HG02970 (cell line): ENCODE measurements around the gene PILRB.

ENCODE experiments used
- ATAC-seq: cut with Tn5 transposase; IDR thresholded peaks from one replicate; pipeline ENCODE4 v1.9.1; 2021; ENCODE audit warnings: mild to moderate bottlenecking, moderate library complexity, moderate number of reproducible peaks; ENCODE audit not compliant: unreplicated experiment, low FRiP score

Gene PILRB

DNA sequence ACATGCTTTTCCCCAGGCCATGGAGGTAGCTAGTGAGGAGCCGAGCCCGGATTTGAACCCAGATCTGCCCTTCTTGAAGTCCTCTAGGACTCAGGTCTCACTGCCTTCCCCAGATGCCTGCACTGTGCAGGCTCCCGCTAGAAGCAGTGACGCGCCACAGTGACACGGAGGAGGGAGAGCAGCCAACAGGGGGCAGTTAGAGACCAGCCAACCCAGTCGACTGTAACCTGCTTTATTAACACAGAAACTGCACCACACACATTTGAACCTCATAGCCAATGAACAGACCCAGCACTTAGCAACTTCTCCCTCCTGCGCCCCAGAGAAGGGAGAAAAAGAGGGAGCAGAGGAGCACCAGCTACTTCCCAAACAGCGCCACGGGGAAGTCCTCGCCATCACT is 42.7 kb downstream of the PILRB start:
- ATAC-seq, result no peak

DNA sequence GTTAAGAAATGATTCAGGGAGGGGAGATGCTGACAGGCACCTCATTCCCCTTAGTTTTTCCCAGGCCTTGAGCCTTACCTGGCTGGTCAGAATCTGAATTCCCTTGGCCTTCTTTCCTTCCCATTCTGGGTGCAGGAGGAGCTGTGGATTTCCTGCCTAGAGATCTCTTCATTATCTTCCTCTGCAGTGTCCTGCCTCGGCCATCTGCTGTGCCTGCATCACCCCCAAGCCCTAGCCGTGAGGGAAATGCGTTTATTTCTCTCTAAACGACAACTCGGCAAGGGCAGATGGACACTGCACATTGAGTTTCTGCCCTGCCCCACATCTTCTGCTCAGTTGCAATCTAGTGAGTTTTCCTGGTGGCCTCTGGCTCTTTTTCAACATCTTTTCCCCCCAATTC is 43.9 kb downstream of the PILRB start:
- ATAC-seq, result no peak

- ATAC-seq, result no peak
Measured at GRCh38 chr7:100402241-100402640, 44.3 kb downstream of the PILRB start.

DNA sequence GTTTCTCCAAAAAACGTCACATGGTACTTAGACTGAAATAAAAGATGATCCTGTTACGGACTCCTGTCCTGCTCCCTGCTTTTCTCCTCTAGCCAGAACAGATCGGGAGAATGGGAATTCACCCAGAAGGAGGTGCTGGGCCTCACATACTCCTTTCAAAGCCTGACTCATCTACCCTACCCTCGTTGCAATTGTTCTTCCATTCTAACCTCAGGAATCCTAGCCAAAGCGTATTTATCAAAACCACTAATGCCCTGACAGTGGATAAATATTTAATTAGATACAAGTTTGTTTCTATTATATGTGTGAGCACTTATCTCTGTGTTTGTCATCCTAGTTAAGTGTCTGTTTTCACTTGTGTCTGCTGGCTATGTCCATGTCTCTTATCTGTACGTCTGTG is 48.9 kb downstream of the PILRB start:
- no peak for ATAC-seq

DNA sequence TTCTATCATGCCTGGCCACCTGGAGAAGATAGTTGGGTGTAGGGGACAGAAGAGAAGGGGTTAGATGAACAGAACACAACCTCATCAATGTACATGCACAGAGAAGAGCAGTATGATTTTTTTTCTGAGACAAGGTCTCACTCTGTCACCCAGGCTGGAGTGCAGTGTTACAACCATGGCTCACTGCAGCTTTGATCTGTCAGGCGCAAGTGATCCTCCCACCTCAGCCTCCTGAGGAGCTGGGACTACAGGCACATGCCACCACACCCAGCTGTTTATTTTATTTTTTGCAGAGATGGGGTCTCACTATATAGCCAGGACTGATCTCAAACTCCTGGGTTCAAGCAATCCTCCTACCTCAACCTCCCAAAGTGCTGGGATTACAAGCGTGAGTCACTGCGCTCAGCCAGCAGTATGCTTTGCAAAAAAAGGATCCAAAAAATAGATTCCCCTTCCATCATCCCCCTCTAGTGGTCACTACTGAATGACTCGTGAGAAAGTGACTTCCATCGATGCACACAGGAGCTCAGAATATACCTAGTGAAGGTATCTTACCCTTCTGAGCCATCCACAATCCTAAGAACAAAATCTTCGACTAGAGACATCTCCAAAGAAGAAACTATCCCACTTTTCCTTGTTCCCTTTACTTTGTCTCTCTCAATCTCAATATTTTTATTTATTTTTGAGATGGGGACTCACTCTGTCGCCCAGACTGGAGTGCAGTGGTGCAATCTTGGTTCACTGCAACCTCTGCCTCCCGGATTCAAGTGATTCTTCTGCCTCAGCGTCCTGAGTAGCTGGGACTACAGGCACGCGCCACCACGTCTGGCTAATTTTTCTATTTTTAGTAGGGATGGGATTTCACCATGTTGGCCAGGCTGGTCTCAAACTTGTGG is 49.6 kb downstream of the PILRB start:
- ATAC-seq, result no peak

DNA sequence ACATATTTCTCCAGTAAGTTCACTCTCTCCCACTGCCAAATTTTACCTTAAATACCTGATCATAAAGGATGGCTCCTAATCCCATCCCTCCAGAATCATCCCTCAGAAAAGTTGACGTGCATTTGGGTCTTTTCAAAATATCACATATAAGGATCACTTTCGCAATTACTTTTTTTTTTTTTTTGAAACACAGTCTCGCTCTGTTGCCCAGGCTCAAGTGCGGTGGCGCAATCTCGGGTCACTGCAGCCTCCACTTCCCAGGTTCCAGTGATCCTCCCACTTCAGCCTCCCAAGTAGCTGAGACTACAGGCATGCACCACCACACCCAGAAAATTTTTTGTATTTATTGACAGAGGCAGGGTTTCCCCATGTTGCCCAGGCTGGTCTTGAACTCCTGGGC is 53.2 kb downstream of the PILRB start:
- no peak for ATAC-seq

DNA sequence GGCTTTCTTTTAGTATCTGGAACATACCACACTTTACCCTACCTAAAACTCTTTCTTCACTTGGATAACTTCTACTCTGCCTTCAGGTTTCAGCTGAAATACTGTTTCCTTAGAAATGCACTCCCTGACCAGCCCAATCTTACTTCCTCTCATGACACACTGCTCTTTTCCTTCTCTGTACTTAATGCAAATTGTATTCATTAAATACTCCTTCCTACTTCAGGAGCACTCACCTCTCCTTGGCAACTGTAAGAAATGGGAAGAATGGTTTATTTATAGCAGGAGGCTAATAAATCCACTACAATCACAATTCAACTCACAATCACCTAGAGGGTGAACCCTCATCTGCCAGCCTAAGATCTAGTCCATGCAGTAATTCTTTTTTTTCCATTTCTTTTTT is 55.4 kb downstream of the PILRB start:
- no peak for ATAC-seq

DNA sequence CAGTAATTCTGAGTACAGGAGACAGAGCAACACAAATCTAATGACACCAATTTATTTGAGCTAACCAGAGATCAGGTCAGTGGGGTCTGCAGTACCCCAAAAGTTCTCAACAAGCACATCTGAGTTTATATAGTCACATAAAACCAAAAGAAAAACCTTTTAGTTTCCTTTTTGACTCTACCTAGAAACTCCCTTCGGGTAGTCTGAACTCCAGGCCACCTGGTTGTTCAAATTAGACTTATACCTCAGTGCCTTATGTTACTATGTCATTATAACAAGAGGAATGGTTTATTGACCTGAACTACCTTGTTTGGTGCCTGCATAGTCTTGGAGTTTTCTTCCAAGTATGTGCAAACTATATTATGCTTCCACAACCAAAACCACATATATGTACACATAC is 56.0 kb downstream of the PILRB start:
- ATAC-seq, result no peak

DNA sequence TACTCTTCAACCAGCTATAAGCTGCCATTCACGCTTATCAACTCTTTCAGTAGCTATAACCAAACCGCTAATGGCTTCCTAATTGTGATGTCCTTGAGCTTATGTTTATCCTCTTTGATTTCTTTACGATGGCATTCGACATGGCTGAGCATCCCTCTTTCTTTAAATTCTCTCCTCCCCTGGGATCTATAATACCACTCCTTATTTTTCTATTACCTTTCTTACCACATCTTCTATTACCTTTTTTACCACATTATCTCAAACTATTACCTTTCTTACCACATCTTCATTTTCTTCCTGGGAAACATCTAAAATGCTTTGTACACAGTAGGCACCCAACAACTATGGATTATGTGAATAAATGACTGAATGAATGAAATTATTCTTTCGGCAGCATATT is 57.5 kb downstream of the PILRB start:
- no peak for ATAC-seq
